Measurements from ENCODE around the gene PBX1.

The PBX1 gene

DNA sequence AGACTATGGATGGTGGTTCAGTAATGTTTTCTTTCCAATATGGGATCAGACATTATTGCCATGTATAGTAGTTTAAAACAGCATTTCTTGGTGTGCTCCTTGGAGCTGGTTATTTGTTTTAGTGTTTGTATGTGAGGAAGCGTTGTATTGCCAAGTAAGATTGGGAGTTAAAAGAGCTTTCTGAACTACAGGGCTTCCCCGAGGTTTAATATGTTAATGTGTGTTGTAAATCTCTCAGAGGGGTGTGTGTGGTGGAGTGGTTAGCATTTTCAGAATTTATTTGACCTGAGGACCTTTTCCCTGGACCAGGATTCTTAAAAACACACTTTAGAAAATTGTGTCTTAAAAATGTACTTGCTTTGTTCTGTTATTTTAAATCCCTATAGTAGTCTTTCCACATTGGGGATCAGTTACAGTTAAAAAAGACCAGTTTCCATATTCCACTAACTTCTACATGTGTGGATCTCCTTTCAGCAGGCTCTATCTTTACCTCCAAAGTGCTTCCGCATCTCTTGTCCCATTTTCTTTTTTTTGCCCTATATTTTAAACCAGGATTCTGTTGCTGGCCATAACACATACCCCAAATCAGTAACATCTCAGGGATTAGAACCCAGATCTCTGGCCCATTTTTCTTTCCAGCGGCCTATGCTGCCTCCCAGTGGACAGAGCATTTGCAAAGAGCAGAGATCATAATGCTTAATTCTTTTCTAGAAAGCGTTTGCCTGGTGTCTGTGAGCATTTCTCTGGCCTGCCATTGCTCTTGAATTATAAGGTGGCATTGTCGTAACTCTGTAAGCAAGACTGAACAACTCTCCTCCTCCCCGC lies 58.6 kb downstream of the PBX1 start:
- no peak for DNase-seq

DNA sequence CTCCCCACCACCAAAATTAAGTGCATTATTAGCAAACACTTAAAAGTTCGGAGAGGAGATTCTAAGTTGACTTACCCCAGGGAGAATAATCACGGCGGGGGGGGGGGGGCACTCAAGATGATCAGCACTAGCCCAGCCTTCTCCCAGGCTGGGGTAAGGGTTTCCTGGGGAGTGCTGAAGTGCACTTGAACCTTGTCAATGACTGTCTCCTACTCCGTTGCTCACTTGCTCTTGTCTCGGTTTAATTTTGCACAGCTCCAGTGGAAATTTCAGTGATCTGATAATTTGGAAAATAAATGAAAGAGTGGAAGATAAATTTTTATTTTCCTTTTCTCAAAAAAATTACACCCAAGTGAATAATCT lies 59.2 kb downstream of the PBX1 start:
- DNase-seq = no peak

DNA sequence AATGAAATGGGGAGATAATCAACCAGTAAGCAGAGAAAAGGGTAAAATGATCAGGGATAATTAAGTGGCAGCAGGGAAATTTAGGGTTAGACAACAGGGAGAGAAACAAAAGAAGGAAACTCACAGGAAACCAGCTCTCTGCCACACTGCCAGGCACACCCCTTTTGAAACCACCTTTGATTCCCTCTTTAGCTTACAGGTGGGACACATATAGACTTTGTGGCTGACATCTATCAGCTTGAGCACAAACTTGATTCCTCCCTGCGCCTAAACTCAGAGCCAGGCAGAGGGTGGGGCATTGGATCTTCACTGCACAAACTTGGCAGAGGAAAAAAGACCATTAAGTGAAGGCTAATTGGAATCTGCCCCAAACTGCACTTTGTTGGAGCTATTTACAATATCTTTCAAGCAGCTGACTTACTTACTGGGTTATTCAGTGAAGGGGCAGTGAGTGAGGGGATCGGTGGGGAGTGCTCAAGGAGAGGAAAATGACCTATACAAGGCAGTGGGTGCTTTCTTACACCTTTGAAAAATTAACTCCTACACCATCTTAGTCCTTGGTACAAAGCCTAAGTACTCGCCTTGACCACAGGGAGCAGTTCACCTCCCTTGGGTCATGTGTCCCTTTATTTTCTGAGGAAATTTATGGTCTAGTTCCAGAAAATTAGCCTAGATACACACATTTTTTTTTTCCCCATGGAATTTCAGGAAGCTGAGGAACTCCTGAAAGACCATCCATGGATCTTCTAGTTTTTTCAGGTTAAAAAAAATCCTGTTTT lies 60.2 kb downstream of the PBX1 start:
- no peak for DNase-seq

DNA sequence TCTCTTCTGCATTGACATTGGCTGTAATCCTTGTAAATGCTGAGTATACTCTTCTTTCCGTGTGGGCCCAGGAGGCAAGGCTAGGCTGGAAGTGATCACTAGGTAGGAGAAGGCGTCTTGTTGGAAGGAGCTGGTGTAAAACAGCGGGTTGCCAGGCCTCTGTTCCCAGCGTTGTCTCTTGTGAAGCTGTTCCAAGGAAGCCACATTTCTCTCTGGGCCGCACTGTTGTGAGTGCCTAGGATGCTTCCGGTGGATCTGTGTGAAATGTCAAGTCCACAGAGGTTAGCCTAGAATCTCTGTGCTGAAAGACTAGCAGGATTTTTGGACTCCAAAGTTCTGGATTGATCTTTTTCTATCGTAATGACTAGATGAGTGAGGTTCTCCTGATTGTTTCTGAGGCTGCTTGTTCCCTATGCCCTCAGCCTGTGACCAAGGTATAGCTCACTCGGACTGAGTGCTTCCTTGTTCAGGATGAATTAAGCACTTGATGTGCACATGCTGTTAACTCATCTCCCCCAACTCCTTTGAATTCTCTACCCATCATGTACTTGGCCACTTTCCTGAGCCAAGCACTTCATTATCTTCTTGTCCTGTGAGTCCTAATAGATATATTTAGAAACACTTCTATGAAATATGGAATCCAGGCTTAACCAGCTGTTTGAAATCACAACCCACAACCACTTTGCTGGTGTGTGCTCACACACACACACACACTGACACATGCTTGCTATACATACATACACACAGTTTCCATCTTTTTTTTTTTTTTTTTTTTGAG lies 63.3 kb downstream of the PBX1 start:
- no peak for DNase-seq

DNA sequence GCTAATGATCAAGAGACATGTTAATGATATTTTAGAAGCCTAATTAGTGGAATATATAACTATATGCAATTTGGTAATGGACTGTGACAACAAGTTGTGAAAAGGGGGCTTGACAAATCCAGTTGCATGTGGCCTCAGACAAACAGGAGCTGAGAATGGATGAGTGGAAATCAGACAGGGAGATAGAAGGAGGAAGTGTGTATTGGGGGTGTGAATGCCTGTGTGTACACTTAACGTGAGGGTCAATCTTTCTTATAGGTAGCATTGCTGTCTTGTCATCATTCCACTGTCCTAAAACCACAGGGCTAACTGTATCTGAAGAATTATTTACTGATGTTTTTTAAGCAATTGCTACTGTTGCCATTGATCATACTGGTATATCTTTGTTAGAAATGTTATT lies 64.8 kb downstream of the PBX1 start:
- DNase-seq = no peak

DNA sequence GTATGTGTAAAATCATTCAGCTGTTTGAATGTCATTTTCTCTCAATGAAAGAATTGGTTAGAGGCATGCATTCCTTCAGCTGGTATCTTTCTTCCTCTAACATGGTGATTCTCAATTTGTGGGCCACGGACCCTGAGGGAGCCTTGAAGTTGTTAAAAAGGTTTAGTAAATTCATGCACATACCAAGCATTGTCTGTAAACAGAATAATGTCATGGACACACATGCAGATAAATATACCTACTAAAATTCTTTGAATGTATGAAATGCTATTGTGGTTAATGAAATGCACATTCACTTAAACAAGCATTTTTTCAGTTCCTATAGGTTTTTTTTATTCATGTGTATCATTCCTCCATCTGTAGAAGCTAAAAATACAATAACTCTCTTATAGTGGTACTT lies 65.4 kb downstream of the PBX1 start:
- DNase-seq = no peak

DNA sequence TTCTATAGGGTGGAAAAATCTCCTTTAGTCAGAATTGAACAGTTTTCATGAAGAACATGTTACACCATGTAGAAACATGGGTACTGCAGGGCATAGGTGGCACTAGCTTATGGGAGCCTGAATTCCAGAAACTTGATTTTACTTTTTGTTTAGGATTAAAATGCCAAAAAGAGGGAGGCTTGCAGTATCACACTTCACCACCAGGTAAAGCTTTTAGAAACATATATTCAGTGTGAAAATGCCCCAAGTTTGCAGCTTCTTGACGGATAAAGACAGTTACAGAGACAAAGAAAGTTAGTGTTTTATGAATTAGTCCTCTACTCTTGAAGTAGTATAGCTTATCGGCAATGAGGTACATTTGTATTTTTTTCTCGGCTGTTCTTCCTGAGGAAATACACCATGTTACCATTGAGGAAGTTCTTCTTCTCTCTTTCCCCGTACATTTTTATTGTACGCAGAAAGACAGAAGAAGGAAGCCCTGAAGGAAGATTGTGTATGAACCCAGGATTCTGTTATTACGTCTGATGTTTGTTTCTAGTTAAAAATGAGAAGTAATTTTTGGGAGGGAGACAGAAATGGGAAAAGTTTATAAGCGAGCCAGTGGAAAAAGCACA lies 66.1 kb downstream of the PBX1 start:
- DNase-seq = no peak

DNA sequence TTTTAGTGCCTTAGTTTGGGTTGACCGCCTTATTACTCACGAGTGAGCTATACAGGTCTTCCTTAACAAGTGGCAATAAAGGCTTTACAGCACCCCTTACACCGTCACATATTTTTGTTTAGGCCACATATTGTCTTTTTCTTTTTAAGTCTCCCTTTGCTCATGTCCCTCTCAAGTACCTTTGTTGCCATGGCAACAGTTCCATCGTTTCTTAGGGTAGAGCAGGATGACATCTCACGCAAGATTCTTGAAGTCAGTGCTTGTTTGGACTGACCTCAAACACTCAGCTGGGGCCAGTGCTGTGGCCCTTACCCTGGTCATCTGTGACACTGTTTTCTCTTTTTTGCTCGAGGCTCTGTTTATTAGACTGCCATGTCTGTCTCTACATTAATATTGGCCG lies 69.8 kb downstream of the PBX1 start:
- DNase-seq = no peak

DNA sequence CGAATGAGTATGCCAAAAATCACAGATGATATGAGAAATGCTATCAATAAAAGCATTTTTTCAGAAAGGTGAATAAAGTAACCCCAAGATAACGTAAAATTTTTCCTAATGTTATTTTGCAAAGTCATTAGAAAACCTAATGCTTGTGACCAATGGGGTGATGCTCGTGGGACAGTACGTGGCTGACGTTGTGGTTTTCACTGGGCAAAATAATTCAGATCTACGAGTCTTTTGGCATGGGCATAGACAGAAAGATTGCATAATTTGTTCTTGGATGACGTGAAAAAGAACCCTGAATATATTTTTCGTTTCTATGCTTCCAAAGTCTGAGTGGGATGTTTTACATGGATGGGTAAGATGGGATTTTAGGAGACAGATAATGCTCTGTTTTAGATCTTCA lies 71.0 kb downstream of the PBX1 start:
- DNase-seq = no peak

DNA sequence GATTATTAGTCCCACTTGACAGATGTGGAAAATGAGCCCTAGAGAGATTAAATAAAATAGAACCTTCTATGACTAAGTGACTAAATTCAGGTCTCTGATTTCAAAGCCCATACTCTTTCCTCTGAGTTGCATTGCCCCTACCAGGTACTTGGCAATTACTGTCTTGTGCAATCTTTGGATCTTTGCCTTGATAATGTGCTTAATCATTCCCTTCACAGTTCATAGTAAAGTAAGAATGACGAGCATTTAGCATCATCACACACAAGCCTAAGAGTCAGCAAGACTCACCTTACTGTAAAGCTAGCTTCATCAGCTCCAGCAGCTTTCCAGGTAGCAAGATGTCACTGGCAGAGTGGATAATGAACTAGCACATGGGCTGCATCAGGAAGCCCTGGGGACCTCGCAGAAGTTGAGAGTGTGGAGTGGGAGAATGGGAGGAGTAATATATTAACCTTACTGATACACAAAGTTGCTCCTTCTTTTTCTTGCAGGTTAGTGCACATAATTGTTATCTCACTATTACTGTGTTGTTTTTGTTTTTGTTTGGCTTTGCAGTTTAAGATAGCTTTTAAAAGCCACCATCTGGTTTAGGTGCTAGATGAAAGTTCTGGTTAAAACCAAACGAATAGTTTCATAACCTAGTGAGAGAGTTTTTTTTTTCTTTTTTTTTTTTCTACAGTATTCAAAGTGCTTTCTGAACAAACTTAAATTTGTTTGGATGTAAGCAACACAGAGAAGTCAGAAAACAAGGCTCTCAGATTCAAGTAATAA lies 71.8 kb downstream of the PBX1 start:
- no peak for DNase-seq

DNA sequence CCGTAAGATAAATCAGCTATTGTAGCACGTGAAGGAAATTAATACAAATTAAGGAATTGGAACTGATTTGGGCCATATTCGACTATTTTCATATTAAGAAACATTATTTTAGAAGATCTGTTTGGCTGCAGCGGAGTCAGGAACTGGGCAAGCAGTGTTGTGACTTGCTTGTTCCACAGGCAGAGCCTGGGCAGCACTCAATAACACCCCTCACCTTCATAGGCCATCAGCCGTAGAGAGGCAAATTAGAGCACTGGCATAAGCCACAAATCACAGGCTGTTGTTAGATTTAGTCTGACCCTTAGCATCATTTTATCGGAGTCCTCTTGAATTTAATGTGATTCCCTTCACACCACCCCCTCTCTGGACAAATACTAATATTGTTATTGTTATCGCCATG lies 72.8 kb downstream of the PBX1 start:
- DNase-seq = no peak

DNA sequence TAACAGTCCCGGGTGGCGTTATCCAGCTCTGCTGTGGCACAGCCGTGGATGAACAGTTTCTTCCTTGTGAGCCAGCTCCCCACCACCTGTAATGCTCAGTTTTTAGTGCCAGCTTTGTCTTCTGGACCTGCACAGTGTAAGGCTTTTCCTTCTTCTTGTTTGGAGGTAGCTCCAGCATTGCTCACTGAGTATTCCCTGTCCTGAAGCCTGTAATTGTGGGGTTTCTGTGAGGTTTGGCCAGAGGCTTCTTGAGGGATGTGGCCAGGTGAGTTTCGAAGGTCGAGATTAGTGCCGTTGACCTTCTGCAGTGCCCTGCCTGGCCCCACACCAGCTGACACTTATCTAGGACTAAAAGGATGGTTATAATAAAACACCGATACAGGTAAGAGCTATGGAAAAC lies 75.0 kb downstream of the PBX1 start:
- no peak for DNase-seq

DNA sequence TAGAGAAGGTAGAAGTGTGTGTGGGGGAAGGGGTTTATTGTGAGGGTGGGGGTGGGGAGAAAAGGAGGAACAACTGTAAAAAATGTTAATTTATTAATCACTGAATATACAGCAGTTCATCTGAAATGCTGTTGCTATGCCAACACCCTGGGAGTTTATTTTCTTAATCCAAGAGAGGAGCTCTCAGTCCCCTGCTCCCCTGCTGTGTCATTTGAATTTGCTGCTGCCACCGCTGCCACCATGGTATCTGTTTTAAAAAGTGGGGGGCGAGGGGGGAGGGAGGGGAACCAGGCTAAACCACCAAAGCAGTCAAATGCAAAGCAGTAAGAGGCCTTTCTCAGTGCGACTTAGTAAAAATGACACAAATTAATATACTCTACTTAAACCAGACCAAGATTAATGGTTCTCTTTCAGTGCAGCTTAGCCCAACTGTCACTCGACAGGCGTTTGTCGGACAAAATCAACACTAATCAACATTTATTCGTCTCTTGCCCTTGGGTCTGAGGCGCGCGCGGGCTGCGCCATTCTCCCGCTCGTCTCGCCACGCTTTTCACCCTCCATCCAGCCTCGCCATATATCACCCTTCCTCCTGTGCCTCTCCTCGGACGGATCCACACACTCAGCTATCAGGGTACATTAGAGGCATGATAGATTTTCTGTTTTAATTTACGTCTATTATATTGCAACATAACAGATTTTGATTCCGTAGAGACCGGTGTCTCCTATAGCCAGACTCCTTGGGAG lies 76.2 kb downstream of the PBX1 start:
- DNase-seq = no peak

DNA sequence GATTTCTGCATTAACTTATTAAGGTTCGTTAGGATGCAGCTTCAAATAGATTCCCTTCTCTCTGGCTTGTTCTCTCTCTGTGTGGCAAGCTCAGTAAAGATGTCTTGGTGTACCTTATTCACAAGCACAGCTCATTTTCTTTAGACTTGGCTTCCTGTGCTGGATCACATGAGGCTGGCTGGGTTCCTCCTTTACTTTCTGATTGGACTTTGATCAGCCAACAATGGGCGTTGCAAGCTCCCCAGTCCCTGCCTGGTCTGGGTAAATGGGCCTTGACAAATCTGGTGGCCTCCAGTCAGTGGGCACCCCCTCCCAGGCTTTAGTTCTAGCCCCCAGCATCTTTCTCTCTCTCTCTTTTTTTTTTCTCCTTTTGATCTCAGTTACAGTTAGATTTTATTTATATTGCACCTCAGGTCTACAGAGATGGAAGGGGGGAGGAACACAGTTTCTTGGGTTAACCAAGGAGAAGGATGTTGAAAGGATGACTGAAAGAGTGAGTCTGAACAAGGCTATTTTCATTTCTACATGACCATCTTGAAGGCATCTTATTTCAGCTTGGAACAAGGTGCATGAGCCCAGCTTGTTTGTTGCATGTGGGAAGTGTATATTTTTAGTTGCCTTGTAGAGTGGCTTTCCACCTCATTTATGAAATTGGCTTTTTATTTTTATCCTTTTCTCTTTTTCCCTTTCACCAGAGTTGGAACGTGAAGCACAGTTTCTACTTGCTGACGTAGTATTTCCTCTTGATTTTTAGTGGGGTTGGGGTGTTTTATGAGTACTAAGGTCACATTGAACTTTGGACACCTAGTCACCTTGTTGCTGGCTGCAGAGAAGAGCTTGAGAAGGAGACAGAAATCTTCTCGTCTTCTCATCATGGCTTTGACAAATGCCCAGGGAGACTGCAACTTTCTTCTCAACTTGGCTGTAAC lies 77.1 kb downstream of the PBX1 start:
- no peak for DNase-seq

DNA sequence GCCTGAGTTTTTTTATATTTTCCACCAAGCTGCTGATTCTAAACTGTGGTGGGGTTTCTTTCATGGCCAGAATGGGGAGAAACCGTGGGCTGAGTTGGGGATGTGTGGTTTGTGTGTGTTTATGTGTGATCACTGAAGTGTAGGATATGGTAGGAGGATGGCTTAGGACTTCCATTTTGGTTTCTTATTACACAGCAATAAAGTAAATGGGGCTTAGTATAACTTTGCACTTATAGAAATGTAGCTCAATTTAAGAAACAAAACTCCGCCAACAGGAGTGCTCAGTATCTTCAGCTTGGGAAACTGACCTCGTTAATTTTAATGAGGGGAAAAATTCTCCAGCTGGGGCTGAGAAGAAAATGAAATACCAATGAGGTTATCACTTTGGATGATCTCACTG lies 77.8 kb downstream of the PBX1 start:
- DNase-seq = no peak

DNA sequence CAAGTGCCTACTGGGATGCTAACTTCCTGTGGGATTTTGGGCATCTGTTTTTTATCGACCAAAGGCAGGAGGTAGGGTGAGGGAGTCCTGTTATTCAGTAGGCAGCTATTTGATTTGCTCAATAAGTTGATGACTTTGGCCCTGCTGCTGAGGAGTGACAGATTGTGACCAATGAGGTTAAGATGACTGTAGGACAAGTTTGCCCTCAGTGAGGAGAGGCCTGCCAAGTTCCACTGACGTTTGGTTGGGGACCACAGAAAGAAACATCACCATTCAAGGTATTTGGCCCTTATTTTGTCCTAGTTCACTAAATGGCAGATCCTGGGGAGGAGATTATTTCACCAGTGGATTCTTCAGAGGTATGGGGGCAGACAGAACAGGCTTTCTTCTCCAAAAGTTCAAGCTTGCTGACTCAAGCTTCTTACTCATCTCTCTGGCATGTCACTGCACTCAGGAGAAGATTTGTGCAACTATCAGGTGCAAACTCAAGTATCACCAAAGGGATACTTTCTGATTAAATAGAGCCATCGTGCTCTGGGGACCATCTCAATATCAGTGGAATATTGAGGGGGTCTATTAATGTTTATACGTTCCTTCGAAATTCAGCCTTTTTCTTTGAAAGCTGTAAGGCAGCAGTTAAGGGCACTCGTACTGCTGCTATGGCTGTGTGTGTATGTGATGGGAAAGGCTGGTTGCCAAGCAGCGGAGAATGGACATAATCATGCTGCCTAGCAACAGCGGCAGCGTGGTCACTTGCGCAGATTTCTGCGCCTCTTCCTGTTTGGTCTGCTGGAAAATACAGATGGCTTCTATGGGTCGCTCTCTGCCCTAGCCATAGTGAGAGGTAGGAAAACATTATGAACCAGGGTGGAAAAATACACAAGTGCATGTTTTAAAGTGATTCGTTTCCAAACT lies 78.7 kb downstream of the PBX1 start:
- DNase-seq = no peak

DNA sequence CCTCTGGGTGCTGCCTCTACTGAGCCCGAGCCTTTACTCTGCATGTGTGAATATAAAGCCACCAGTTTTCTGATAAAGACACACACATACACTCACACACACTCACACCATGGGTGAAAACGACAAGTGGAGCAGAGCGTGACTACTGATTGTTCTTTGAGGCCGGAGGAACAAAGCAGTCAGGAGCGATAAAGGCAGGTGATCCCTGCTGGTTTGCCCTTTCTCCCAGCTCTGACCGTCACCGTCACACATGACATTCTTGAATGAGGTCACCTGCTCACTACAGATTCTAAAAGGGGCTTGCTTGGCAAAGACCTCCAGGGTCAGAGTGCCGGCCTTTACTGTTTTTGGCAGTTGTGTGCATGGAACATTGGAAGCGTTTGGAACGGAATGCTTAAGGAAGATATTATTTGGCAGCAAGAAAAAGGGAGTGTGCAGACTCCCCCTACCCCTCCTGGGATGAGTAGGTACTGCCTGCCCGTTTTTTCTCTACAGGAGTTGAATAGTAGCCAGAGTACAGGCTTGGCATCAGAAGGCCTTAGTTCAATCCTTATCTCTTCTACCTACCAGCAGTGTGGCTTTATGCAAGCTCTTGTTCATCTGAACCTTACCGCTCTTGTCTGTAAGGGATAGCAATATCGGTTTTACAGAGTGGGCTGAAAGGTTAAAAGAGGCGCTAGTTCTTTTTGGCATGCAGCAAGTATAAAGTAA lies 79.7 kb downstream of the PBX1 start:
- DNase-seq = no peak

DNA sequence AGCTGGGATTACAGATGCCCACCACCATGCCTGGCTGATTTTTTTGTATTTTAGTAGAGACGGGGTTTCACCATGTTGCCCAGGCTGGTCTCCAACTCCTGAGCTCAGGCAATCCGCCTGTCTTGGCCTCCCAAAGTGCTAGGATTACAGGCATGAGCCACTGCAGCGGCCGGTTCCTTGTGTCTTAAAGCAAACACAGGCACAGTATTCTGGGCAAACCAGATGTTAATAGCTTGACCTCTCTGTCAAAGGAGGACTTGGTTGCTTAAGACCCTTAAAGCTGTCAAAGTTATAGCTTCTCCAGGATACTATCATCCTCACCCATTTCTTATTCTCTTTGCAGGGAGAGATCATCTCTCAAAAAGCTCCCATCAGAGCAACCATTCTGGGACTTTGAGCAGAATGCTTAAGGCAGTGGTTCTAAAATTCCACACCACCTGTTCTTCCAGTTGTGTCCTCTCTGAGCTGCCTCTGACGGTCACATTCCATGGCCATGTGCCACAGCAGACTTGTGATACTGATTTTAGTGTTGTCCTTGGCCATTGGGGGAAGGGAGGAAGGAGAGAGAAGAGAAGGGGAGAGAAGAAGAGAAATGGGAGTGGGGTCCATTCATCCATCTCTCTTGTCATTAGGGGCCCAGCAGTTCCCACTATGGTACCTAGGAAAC lies 81.8 kb downstream of the PBX1 start:
- no peak for DNase-seq

All from right kidney (tissue), 1 donor.